ENCODE measurements around the gene ZEB1. TPM values are rescaled to one million over a fixed set of nuclear protein-coding genes. Genes with fewer than 3 reads are reported as not detected.

ZEB1 gene
- total RNA-seq, 1 experiment from 2014 or later: 20.4 TPM

- in situ Hi-C loops (cut with HindIII; ENCODE audit: low pct_unique_long_range_greater_than_20kb, low sequenced_read_pairs): no loop called here
- no peak for DNase-seq (ENCODE audit: low read depth)
These were observed 140.0 kb downstream of the ZEB1 start for GRCh38 chr10:31458974-31459373.

GRCh38 chr10:31460242-31460641 lies 141.2 kb downstream of the ZEB1 start:
- in situ Hi-C loops (cut with HindIII; ENCODE audit: low pct_unique_long_range_greater_than_20kb, low sequenced_read_pairs): no loop called here
- no peak for DNase-seq (ENCODE audit: low read depth)

- in situ Hi-C loops (cut with HindIII; ENCODE audit: low pct_unique_long_range_greater_than_20kb, low sequenced_read_pairs): no loop called here
- no peak for DNase-seq (ENCODE audit: low read depth)
These were observed 145.5 kb downstream of the ZEB1 start for GRCh38 chr10:31464552-31464951.

GRCh38 chr10:31466313-31466712 lies 147.3 kb downstream of the ZEB1 start:
- in situ Hi-C loops (cut with HindIII; ENCODE audit: low pct_unique_long_range_greater_than_20kb, low sequenced_read_pairs): no loop called here
- DNase-seq (ENCODE audit: low read depth): no peak

GRCh38 chr10:31467791-31468535 lies 148.9 kb downstream of the ZEB1 start:
- in situ Hi-C loops (cut with HindIII; ENCODE audit: low pct_unique_long_range_greater_than_20kb, low sequenced_read_pairs): no loop called here
- DNase-seq (ENCODE audit: low read depth): no peak

- DNase-seq (ENCODE audit: low read depth): no peak
- in situ Hi-C loops (cut with HindIII; ENCODE audit: low pct_unique_long_range_greater_than_20kb, low sequenced_read_pairs): no loop called here
These were observed 149.5 kb downstream of the ZEB1 start for GRCh38 chr10:31468536-31468859.

GRCh38 chr10:31475519-31475918 lies 156.5 kb downstream of the ZEB1 start:
- in situ Hi-C loops (cut with HindIII; ENCODE audit: low pct_unique_long_range_greater_than_20kb, low sequenced_read_pairs): no loop called here
- no peak for DNase-seq (ENCODE audit: low read depth)

GRCh38 chr10:31476088-31476487 lies 157.1 kb downstream of the ZEB1 start:
- in situ Hi-C loops (cut with HindIII; ENCODE audit: low pct_unique_long_range_greater_than_20kb, low sequenced_read_pairs): no loop called here

GRCh38 chr10:31477584-31477983 lies 158.6 kb downstream of the ZEB1 start:
- DNase-seq (ENCODE audit: low read depth): no peak

More at GRCh38 chr10:31476088-31476487, 157.1 kb downstream of the ZEB1 start:
- DNase-seq (ENCODE audit: low read depth): no peak

GRCh38 chr10:31479752-31480151 lies 160.7 kb downstream of the ZEB1 start:
- in situ Hi-C loops (cut with HindIII; ENCODE audit: low pct_unique_long_range_greater_than_20kb, low sequenced_read_pairs): no loop called here
- no peak for DNase-seq (ENCODE audit: low read depth)

More at GRCh38 chr10:31477584-31477983, 158.6 kb downstream of the ZEB1 start:
- in situ Hi-C loops (cut with HindIII; ENCODE audit: low pct_unique_long_range_greater_than_20kb, low sequenced_read_pairs): no loop called here

GRCh38 chr10:31483546-31483945 lies 164.5 kb downstream of the ZEB1 start:
- in situ Hi-C loops (cut with HindIII; ENCODE audit: low pct_unique_long_range_greater_than_20kb, low sequenced_read_pairs): no loop called here
- DNase-seq (ENCODE audit: low read depth): no peak

GRCh38 chr10:31484431-31485135 lies 165.6 kb downstream of the ZEB1 start:
- in situ Hi-C loops (cut with HindIII; ENCODE audit: low pct_unique_long_range_greater_than_20kb, low sequenced_read_pairs): no loop called here
- no peak for DNase-seq (ENCODE audit: low read depth)

GRCh38 chr10:31490858-31491504 lies 172.0 kb downstream of the ZEB1 start:
- in situ Hi-C loops (cut with HindIII; ENCODE audit: low pct_unique_long_range_greater_than_20kb, low sequenced_read_pairs): no loop called here

GRCh38 chr10:31507427-31507826 lies 188.4 kb downstream of the ZEB1 start:
- DNase-seq (ENCODE audit: low read depth): no peak
- in situ Hi-C loops (cut with HindIII; ENCODE audit: low pct_unique_long_range_greater_than_20kb, low sequenced_read_pairs): no loop called here

More at GRCh38 chr10:31490858-31491504, 172.0 kb downstream of the ZEB1 start:
- no peak for DNase-seq (ENCODE audit: low read depth)

- DNase-seq (ENCODE audit: low read depth): no peak
- in situ Hi-C loops (cut with HindIII; ENCODE audit: low pct_unique_long_range_greater_than_20kb, low sequenced_read_pairs): no loop called here
These were observed 189.2 kb downstream of the ZEB1 start for GRCh38 chr10:31508234-31508633.

GRCh38 chr10:31508882-31509281 lies 189.9 kb downstream of the ZEB1 start:
- no peak for DNase-seq (ENCODE audit: low read depth)
- in situ Hi-C loops (cut with HindIII; ENCODE audit: low pct_unique_long_range_greater_than_20kb, low sequenced_read_pairs): no loop called here

- no peak for DNase-seq (ENCODE audit: low read depth)
- in situ Hi-C loops (cut with HindIII; ENCODE audit: low pct_unique_long_range_greater_than_20kb, low sequenced_read_pairs): no loop called here
These were observed 191.0 kb downstream of the ZEB1 start for GRCh38 chr10:31509989-31510388.

- in situ Hi-C loops (cut with HindIII; ENCODE audit: low pct_unique_long_range_greater_than_20kb, low sequenced_read_pairs): no loop called here
- no peak for DNase-seq (ENCODE audit: low read depth)
These were observed 196.1 kb downstream of the ZEB1 start for GRCh38 chr10:31515116-31515515.

GRCh38 chr10:31515819-31516402 lies 196.9 kb downstream of the ZEB1 start:
- in situ Hi-C loops (cut with HindIII; ENCODE audit: low pct_unique_long_range_greater_than_20kb, low sequenced_read_pairs): no loop called here
- no peak for DNase-seq (ENCODE audit: low read depth)

Measured in Caki2 (cell line).